Stimulated activated naive B cell treated with anti-CD40 and anti-IgM and Interleukin-4, amounts not matched to agents 10 μg/mL and 1 μg/mL and 100 μg/mL, for 72 hours (primary cell): Measurements from ENCODE around the gene SLC22A2.

Experiments
- ATAC-seq, 2 donors: fragments of 150-1000 bp; cut with Tn5 transposase; replicated peaks; 2 replicates each; pipeline ENCODE4 v1.10.0; 2021; ENCODE audit warnings: moderate library complexity in 1 of 2
- DNase-seq: peaks from one replicate; pipeline ENCODE4 v3.0.0; 2021
- H3K27ac Mint-ChIP-seq: one replicate; pipeline ENCODE4 v1.8.0; 2022; ENCODE audit warnings: mild to moderate bottlenecking, mixed read lengths
- H3K27me3 Mint-ChIP-seq, 2 donors: one replicate each; pipeline ENCODE4 v1.8.0; 2022; ENCODE audit warnings: mixed read lengths in 2 of 2
- H3K36me3 Mint-ChIP-seq, 2 donors: one replicate each; pipeline ENCODE4 v1.8.0; 2022; ENCODE audit warnings: mixed read lengths in 2 of 2, mild to moderate bottlenecking in 1 of 2
- H3K4me1 Mint-ChIP-seq, 2 donors: one replicate each; pipeline ENCODE4 v1.8.0; 2022; ENCODE audit warnings: mixed read lengths in 2 of 2, mild to moderate bottlenecking in 1 of 2
- H3K4me3 Mint-ChIP-seq, 2 donors: one replicate each; pipeline ENCODE4 v1.8.0; 2022; ENCODE audit warnings: mild to moderate bottlenecking in 2 of 2, mixed read lengths in 2 of 2, moderate library complexity in 1 of 2
- H3K9me3 Mint-ChIP-seq, 2 donors: one replicate each; pipeline ENCODE4 v1.8.0; 2022; ENCODE audit warnings: mixed read lengths in 2 of 2, mild to moderate bottlenecking in 1 of 2

SLC22A2 gene

DNA sequence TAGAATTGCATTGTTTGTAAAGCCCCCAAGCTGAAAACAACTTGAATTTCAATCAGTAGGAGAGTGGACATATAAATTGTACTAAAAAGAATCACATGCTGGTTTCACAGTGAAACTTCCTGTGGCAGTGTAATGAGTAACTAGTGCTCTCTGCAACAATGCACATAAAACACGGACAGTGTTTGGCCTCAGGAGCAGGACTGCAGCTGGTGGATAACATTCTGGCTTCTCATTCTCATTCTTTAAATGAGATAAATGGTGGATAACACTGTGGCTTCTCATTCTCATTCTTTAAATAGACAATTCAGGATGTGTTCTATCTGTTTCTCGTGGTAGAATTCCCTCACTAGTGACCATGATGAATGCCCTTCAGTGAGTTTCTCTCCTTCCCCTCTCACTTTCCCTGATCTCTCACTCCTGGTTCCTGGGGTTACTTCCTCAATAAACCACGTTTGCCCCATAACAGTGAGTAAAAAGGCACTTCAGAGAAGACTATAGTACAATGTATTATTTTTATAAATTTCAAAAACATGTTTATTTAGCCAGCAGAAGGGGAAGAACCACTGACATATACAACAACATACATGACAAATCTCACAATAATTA, 59.9 kb downstream of the SLC22A2 start:
- H3K27me3 Mint-ChIP-seq: peaks cover 12 to 29% of the 10 kb centered on the region in 2 donors
- no peaks in the 10 kb centered on the region for H3K36me3 Mint-ChIP-seq
- H3K27ac Mint-ChIP-seq: no peak overlapping the region
- no peaks in the 10 kb centered on the region for H3K4me1 Mint-ChIP-seq
- DNase-seq: no peak
- ATAC-seq: no peak
- H3K4me3 Mint-ChIP-seq: no peak overlapping the region
- peaks cover 11 to 14% of the 10 kb centered on the region in 2 donors for H3K9me3 Mint-ChIP-seq

DNA sequence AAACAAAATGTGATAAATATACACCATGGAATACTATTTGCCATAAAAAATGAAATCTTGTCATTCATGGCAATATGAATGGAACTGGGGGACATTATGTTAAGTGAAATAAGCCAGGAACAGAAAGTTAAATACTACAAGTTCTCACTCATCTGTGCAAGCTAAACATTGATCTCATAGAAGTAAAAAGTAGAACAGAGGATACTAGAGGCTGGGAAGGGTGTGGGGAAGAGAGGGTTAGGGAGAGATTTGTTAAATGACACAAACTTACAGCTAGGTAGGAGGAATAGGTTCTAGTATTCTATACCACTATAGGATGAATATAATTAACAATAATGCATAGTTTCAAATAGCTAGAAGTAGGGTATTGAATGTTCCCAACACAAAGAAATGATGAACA, 61.0 kb downstream of the SLC22A2 start:
- Mint-ChIP-seq H3K36me3 (no peaks in the 10 kb centered on the region), H3K27ac (no peak overlapping the region)

GRCh38 chr6:160194808-160195207, 63.8 kb downstream of the SLC22A2 start:
- ATAC-seq: no peak
- Mint-ChIP-seq H3K36me3 (peaks cover 0 to 5% of the 10 kb centered on the region in 2 donors), H3K4me3 (no peak overlapping the region), H3K27ac (no peak overlapping the region), H3K9me3 (peaks cover 19 to 28% of the 10 kb centered on the region in 2 donors), H3K27me3 (peaks cover 4 to 7% of the 10 kb centered on the region in 2 donors), H3K4me1 (no peaks in the 10 kb centered on the region)
- no peak for DNase-seq

More for the DNA sequence above, 61.0 kb downstream of the SLC22A2 start:
- H3K27me3 Mint-ChIP-seq: peaks cover 12 to 29% of the 10 kb centered on the region in 2 donors
- DNase-seq: no peak
- no peak for ATAC-seq
- H3K4me1 Mint-ChIP-seq: no peaks in the 10 kb centered on the region
- no peak overlapping the region for H3K4me3 Mint-ChIP-seq
- peaks cover 14 to 20% of the 10 kb centered on the region in 2 donors for H3K9me3 Mint-ChIP-seq

GRCh38 chr6:160192840-160193239, 65.8 kb downstream of the SLC22A2 start:
- peaks cover 18 to 28% of the 10 kb centered on the region in 2 donors for H3K9me3 Mint-ChIP-seq
- H3K4me3 Mint-ChIP-seq: no peak overlapping the region
- ATAC-seq: no peak

GRCh38 chr6:160190973-160191372, 67.6 kb downstream of the SLC22A2 start:
- no peak for ATAC-seq
- no peak for DNase-seq
- H3K4me3 Mint-ChIP-seq: no peak overlapping the region
- H3K27me3 Mint-ChIP-seq: no peaks in the 10 kb centered on the region
- H3K36me3 Mint-ChIP-seq: peaks cover 0 to 5% of the 10 kb centered on the region in 2 donors
- H3K9me3 Mint-ChIP-seq: peaks cover 16 to 24% of the 10 kb centered on the region in 2 donors
- no peak overlapping the region for H3K27ac Mint-ChIP-seq
- H3K4me1 Mint-ChIP-seq: no peaks in the 10 kb centered on the region

More at GRCh38 chr6:160192840-160193239, 65.8 kb downstream of the SLC22A2 start:
- Mint-ChIP-seq H3K27ac (no peak overlapping the region), H3K36me3 (peaks cover 0 to 5% of the 10 kb centered on the region in 2 donors), H3K4me1 (no peaks in the 10 kb centered on the region), H3K27me3 (peaks cover 4 to 7% of the 10 kb centered on the region in 2 donors)
- DNase-seq: no peak

DNA sequence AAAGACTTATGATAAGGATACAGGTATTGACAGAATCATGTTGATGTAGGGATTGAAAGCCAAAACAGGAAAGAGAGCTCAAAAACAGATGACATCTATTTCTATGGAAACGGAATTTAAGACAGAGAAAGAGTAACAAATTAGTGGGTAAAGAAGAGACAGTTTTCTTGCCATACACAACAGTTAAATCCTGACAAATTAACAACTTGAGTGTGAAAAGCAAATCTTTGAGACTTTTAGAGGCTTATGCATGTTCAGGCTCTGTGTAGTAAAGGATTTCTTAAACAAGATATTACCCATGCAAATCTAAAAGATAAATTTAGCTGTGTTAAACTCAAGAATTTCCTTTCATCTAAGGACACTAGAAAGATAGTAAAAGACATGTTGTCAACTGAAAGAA, 68.5 kb downstream of the SLC22A2 start:
- Mint-ChIP-seq H3K27me3 (no peaks in the 10 kb centered on the region), H3K27ac (no peak overlapping the region), H3K4me3 (no peak overlapping the region), H3K9me3 (peaks cover 16 to 24% of the 10 kb centered on the region in 2 donors), H3K4me1 (no peaks in the 10 kb centered on the region), H3K36me3 (peaks cover 0 to 5% of the 10 kb centered on the region in 2 donors)
- ATAC-seq (no peak), DNase-seq (no peak)

DNA sequence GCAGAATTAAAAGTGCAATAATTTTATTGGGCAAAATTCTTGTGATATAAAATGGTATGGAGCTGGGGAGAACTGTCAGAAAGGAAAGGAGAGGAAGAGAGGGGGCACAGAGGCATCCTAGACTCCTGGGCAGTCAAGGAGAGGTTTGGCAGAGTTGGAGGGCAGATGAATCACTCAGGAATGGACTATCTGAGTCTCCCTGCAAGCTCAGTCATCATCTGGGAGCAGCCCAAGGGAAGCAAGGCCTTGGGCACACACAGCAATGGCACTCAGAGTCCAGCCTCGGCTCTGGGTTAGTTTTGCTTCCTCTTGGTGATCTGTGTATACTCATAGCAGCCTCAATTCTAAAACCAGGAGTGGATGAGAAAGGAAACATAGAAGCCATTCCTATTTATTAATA, 69.8 kb downstream of the SLC22A2 start:
- DNase-seq (no peak), ATAC-seq (no peak)
- no peak overlapping the region for H3K27ac Mint-ChIP-seq
- peaks cover 0 to 5% of the 10 kb centered on the region in 2 donors for H3K36me3 Mint-ChIP-seq
- H3K4me3 Mint-ChIP-seq: no peak overlapping the region
- peaks cover 16 to 19% of the 10 kb centered on the region in 2 donors for H3K9me3 Mint-ChIP-seq
- H3K27me3 Mint-ChIP-seq: peaks cover 0 to 5% of the 10 kb centered on the region in 2 donors
- H3K4me1 Mint-ChIP-seq: no peaks in the 10 kb centered on the region

GRCh38 chr6:160180706-160181105, 77.9 kb downstream of the SLC22A2 start:
- no peaks in the 10 kb centered on the region for H3K36me3 Mint-ChIP-seq
- ATAC-seq: no peak
- no peak for DNase-seq
- no peak overlapping the region for H3K4me3 Mint-ChIP-seq
- peaks cover 0 to 1% of the 10 kb centered on the region in 2 donors for H3K9me3 Mint-ChIP-seq
- no peaks in the 10 kb centered on the region for H3K4me1 Mint-ChIP-seq
- H3K27ac Mint-ChIP-seq: no peak overlapping the region
- H3K27me3 Mint-ChIP-seq: peaks cover 5 to 20% of the 10 kb centered on the region in 2 donors

GRCh38 chr6:160178271-160178670, 80.3 kb downstream of the SLC22A2 start:
- H3K4me1 Mint-ChIP-seq: no peaks in the 10 kb centered on the region
- ATAC-seq: no peak

DNA sequence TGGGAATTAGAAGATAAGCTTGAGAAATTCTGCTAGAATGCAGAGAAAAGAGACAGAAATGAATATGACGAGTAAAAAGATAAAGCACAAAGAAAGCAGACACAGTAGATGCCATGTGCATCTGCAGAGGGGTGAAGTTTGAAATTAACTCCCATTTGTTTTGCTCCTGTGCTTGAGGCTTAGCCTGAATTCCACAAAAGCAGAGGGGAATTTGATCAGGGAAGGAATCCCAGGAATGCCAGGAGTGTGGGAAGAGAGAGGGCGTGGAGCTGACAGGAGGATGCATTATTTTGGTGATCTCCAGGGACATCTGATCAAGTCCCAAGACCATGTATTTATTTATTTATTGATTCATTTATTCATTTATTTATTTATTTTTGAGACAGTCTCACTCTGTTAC, 81.4 kb downstream of the SLC22A2 start:
- ATAC-seq (no peak), DNase-seq (no peak)
- Mint-ChIP-seq H3K27me3 (peaks cover 12 to 29% of the 10 kb centered on the region in 2 donors), H3K4me3 (no peak overlapping the region), H3K27ac (no peak overlapping the region), H3K4me1 (no peaks in the 10 kb centered on the region), H3K9me3 (no peaks in the 10 kb centered on the region), H3K36me3 (no peaks in the 10 kb centered on the region)

More at GRCh38 chr6:160178271-160178670, 80.3 kb downstream of the SLC22A2 start:
- Mint-ChIP-seq H3K4me3 (no peak overlapping the region), H3K9me3 (no peaks in the 10 kb centered on the region), H3K36me3 (no peaks in the 10 kb centered on the region), H3K27ac (no peak overlapping the region), H3K27me3 (peaks cover 5 to 23% of the 10 kb centered on the region in 2 donors)
- no peak for DNase-seq

DNA sequence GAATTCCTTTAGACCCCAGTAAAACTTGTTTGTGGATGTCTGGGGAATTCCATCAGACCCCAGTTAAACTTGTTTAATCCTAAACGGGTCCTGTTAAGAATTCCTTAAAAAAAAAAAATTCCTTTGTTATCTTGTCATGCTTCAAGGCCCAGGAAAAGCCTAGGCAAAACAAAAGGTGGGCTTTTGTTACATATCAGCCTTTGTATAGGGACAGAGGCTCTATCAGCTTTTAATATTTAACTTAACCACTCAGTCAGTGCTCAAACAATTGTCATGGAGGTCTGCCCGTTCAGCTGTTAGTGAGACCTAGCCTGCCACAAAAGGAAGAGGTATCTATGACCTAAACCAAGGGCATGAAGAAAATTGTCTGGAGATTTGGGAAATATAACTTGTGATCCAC, 83.9 kb downstream of the SLC22A2 start:
- Mint-ChIP-seq H3K27ac (no peak overlapping the region), H3K4me3 (no peak overlapping the region), H3K36me3 (no peaks in the 10 kb centered on the region), H3K9me3 (no peaks in the 10 kb centered on the region), H3K4me1 (no peaks in the 10 kb centered on the region), H3K27me3 (peaks cover 18 to 44% of the 10 kb centered on the region in 2 donors)
- ATAC-seq (no peak), DNase-seq (no peak)

- no peaks in the 10 kb centered on the region for H3K9me3 Mint-ChIP-seq
- H3K4me3 Mint-ChIP-seq: no peak overlapping the region
- H3K36me3 Mint-ChIP-seq: no peaks in the 10 kb centered on the region
- no peaks in the 10 kb centered on the region for H3K4me1 Mint-ChIP-seq
- H3K27me3 Mint-ChIP-seq: peaks cover 18 to 46% of the 10 kb centered on the region in 2 donors
- ATAC-seq (no peak), DNase-seq (no peak)
- H3K27ac Mint-ChIP-seq: no peak overlapping the region
These were observed 84.7 kb downstream of the SLC22A2 start for GRCh38 chr6:160173806-160174527.

DNA sequence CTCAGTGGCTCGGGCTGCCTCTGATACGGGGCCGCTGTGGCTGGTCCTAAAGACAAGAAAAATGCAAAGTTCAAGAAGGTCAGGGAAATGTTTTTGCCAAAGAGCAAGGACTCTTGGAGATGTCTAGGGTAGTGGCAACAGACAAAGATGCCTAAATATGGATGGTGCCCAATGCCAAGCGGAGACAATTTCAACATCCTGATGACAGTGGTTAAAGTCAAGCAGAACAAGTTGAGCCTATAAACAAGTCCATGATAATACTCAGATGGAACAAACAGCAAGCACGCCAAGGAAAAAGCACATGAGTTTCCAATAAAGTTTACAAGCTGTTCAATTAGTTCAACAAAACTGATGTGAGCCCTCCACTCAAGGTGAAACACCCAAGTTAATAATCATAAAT, 85.9 kb downstream of the SLC22A2 start:
- no peak overlapping the region for H3K4me3 Mint-ChIP-seq

DNA sequence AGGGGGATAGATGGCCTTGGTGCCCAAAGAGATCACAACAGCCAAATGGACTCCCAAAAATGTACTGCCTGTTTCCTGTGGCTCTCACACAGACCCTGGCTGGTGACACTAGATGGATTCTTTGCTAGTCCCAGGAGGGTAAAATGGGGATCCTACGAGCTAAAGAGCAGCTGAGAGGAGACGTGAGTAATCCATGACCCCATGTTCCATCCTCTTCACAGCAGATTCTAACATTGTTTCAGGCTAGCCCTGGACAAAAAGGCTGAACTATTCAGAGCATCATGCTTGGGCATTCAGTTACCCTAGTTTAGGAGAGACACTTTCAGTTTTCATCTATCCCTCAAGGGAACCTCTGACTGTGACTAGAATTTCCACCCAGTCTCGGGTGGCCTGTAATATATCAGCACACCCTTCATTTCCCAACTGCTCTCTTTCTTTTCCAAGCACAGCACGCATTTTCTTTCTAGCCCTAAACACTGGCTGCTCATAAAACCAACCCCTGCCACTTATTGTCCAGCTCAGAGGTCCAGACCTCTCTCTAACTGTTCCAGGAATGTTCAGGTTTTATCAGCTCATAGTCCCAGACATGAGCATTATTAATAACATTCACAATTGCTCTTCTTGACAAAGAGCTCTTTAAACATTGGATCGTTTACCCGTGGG, 88.5 kb downstream of the SLC22A2 start:
- no peak for DNase-seq
- Mint-ChIP-seq H3K4me1 (peaks cover 0 to 1% of the 10 kb centered on the region in 2 donors), H3K4me3 (no peak overlapping the region), H3K27me3 (peaks cover 25 to 41% of the 10 kb centered on the region in 2 donors), H3K27ac (no peak overlapping the region), H3K36me3 (no peaks in the 10 kb centered on the region), H3K9me3 (peaks cover 0 to 1% of the 10 kb centered on the region in 2 donors)
- no peak for ATAC-seq

More for the DNA sequence above, 85.9 kb downstream of the SLC22A2 start:
- Mint-ChIP-seq H3K27me3 (peaks cover 18 to 40% of the 10 kb centered on the region in 2 donors), H3K9me3 (no peaks in the 10 kb centered on the region), H3K36me3 (no peaks in the 10 kb centered on the region), H3K27ac (no peak overlapping the region), H3K4me1 (no peaks in the 10 kb centered on the region)
- ATAC-seq: no peak
- DNase-seq: no peak
